Smooth muscle cell (in vitro differentiated cells): ENCODE data around the gene CORO6. TPM values are rescaled to one million over a fixed set of nuclear protein-coding genes. Genes with fewer than 3 reads are reported as not detected.

Experiments used
- DNase-seq: peaks from one replicate; lab custom pipeline; 2025; ENCODE audit not compliant: unreplicated experiment; lab: John Stamatoyannopoulos, UW
- H2AFZ ChIP-seq: fragments of 200-600 bp; sonication (generic); 2 replicates; pipeline ENCODE4 v1.6.0; 2016; ENCODE audit warnings: antibody characterized with exemption, low read depth, mild to moderate bottlenecking
- H3F3A ChIP-seq: fragments of 200-600 bp; sonication (generic); 2 replicates; pipeline ENCODE4 v1.6.0; 2017; ENCODE audit warnings: antibody characterized with exemption, low read depth
- H3K27ac ChIP-seq: fragments of 200-600 bp; sonication (generic); 2 replicates; pipeline ENCODE4 v1.5.1; 2016; ENCODE audit warnings: low read depth, mild to moderate bottlenecking
- H3K27me3 ChIP-seq: fragments of 200-600 bp; sonication (generic); 2 replicates; pipeline ENCODE4 v1.6.1; 2016; ENCODE audit warnings: low read depth, mild to moderate bottlenecking
- H3K36me3 ChIP-seq: fragments of 200-600 bp; sonication (generic); 2 replicates; pipeline ENCODE4 v1.5.1; 2016; ENCODE audit warnings: low read depth
- H3K4me1 ChIP-seq: fragments of 200-600 bp; sonication (generic); 2 replicates; pipeline ENCODE4 v1.5.1; 2016; ENCODE audit warnings: low read depth
- H3K4me2 ChIP-seq: fragments of 200-600 bp; sonication (generic); 2 replicates; pipeline ENCODE4 v1.6.0; 2016; ENCODE audit warnings: mild to moderate bottlenecking
- H3K4me3 ChIP-seq: fragments of 200-600 bp; sonication (generic); 2 replicates; pipeline ENCODE4 v1.5.1; 2016; ENCODE audit warnings: mild to moderate bottlenecking
- H3K79me2 ChIP-seq: fragments of 200-600 bp; sonication (generic); 2 replicates; pipeline ENCODE4 v1.6.0; 2016; ENCODE audit warnings: low read depth, mild to moderate bottlenecking
- H3K9ac ChIP-seq: fragments of 200-600 bp; sonication (generic); 2 replicates; pipeline ENCODE4 v1.6.0; 2016; ENCODE audit warnings: low read depth
- H3K9me3 ChIP-seq: fragments of 200-600 bp; sonication (generic); replicated peaks from 2 replicates; pipeline ENCODE4 v1.5.1; 2016; ENCODE audit warnings: low read depth
- H4K20me1 ChIP-seq: fragments of 200-600 bp; sonication (generic); 2 replicates; pipeline ENCODE4 v1.6.0; 2016; ENCODE audit warnings: low read depth
- WGBS: methylation state at CpG from one replicate; pipeline ENCODE4 v1.1.7; 2016; ENCODE audit warnings: low lambda C conversion rate; 5-methylcytosine and 5-hydroxymethylcytosine counted together
- polyA plus RNA-seq: library from polyadenylated mRNA; unstranded; fragments of >200 nt; fragmentation: Nextera tagmentation; extraction: Ambion mirVana; gene quantifications from 2 replicates; pipeline ENCODE4 v1.2.1, GENCODE V29; 2016
- total RNA-seq: library from RNA; depleted of rRNA; stranded (reverse); fragments of >200 nt; gene quantifications from 2 replicates; pipeline ENCODE4 v1.2.3, GENCODE V29; 2014
- TF ChIP-seq, protein P1 (sequence below): fragments of 200-600 bp; sonication (generic); IDR thresholded peaks from 2 replicates; pipeline ENCODE4 v1.5.1; 2017; ENCODE audit warnings: borderline replicate concordance, mild to moderate bottlenecking, antibody characterized with exemption; ENCODE audit not compliant: insufficient read depth, poor library complexity, severe bottlenecking

CORO6 gene
- total and polyA plus RNA-seq, 2 experiments from 2014 or later: 2.4 TPM

DNA sequence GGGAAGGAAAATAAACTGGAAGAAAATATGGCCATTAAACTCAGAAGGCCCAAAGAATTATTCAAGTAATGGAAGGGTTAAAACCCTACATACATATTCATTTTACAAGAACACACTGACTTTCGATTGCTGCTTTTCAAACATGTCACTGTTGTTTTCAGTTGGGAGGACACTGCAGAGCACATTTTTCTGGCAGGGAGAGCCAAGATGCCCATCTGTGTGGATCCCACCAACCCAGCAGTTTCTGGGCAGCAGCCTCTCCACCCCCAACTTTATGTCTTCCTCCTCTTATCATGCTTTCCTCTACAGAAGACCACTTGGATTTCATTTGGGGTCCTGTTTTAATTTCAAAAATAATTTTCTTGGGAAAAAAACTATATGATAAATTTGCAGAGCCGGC lies 7.1 kb upstream of the CORO6 start:
- Histone ChIP-seq H3K9me3 (no peaks in the 10 kb centered on the region), H3K27ac (no peak overlapping the region), H3K4me3 (no peak overlapping the region), H3K36me3 (no peaks in the 10 kb centered on the region), H3F3A (no peaks in the 10 kb centered on the region), H3K27me3 (no peaks in the 10 kb centered on the region), H3K4me2 (no peak overlapping the region), H4K20me1 (no peaks in the 10 kb centered on the region), H3K9ac (no peak overlapping the region), H3K79me2 (no peaks in the 10 kb centered on the region), H2AFZ (no peak overlapping the region), H3K4me1 (no peaks in the 10 kb centered on the region)
- TF ChIP-seq, protein P1, sequence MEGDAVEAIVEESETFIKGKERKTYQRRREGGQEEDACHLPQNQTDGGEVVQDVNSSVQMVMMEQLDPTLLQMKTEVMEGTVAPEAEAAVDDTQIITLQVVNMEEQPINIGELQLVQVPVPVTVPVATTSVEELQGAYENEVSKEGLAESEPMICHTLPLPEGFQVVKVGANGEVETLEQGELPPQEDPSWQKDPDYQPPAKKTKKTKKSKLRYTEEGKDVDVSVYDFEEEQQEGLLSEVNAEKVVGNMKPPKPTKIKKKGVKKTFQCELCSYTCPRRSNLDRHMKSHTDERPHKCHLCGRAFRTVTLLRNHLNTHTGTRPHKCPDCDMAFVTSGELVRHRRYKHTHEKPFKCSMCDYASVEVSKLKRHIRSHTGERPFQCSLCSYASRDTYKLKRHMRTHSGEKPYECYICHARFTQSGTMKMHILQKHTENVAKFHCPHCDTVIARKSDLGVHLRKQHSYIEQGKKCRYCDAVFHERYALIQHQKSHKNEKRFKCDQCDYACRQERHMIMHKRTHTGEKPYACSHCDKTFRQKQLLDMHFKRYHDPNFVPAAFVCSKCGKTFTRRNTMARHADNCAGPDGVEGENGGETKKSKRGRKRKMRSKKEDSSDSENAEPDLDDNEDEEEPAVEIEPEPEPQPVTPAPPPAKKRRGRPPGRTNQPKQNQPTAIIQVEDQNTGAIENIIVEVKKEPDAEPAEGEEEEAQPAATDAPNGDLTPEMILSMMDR: no peak
- WGBS: 86% methylated on average over 2 of the region's 2 CpGs
- no peak for DNase-seq

DNA sequence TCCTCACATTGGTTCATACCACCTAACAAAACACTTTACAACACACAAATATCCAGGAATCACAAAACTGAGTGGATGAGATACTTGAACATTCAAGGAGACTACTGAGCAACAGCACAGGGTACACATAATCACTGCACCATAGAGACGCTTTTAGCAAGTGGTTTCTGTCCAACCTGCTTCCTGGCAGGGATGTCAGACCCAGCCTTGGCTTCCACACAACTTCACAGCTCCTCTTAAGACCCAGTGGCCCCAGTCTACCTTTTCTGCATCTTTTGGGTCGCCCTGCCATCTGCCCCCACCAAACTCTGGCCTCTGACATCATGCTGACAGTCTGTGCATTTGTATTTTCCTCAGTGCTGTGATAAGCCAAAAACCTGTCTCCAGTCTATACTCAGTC lies 5.9 kb upstream of the CORO6 start:
- DNase-seq: no peak
- H3K4me1 ChIP-seq: no peaks in the 10 kb centered on the region
- H3K79me2 ChIP-seq: no peaks in the 10 kb centered on the region
- no peaks in the 10 kb centered on the region for H4K20me1 ChIP-seq
- no peaks in the 10 kb centered on the region for H3K36me3 ChIP-seq
- no peak overlapping the region for H3K27ac ChIP-seq
- H3K9me3 ChIP-seq: no peaks in the 10 kb centered on the region
- no peaks in the 10 kb centered on the region for H3F3A ChIP-seq
- 92% methylated on average over 2 of the region's 2 CpGs for WGBS
- H3K9ac ChIP-seq: no peak overlapping the region
- TF ChIP-seq, protein P1: no peak
- H3K4me2 ChIP-seq: no peak overlapping the region
- H3K27me3 ChIP-seq: no peaks in the 10 kb centered on the region
- H2AFZ ChIP-seq: no peak overlapping the region
- no peak overlapping the region for H3K4me3 ChIP-seq

DNA sequence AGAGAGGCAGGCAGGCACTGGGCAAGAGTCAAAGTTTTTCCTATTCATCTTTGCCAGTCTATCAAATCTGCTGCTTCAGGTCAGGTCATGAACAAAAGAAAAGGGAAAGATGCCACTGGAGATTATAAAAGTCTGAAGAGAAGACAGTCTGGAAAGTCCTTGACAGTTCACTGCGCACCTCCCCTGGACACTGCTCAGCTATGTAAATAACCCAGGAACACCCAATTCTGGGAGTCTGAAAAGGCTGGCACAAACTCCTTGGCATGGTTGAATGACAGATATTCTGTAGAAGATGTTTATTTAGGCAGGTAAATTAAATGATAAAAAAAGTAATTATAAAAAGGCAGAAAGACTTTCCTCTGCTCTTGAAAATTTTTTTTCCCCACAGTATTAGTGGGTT lies 5.2 kb upstream of the CORO6 start:
- no peaks in the 10 kb centered on the region for H3K79me2 ChIP-seq
- no peak overlapping the region for H3K4me2 ChIP-seq
- DNase-seq: no peak
- peaks cover 4% of the 10 kb centered on the region for H3K4me1 ChIP-seq
- H3K9ac ChIP-seq: no peak overlapping the region
- H4K20me1 ChIP-seq: no peaks in the 10 kb centered on the region
- H2AFZ ChIP-seq: no peak overlapping the region
- H3K36me3 ChIP-seq: no peaks in the 10 kb centered on the region
- H3K27ac ChIP-seq: no peak overlapping the region
- H3K4me3 ChIP-seq: no peak overlapping the region
- TF ChIP-seq, protein P1: no peak
- H3F3A ChIP-seq: no peaks in the 10 kb centered on the region
- no peaks in the 10 kb centered on the region for H3K9me3 ChIP-seq
- WGBS: 100% methylated on average over 1 of the region's 1 CpG
- no peaks in the 10 kb centered on the region for H3K27me3 ChIP-seq

DNA sequence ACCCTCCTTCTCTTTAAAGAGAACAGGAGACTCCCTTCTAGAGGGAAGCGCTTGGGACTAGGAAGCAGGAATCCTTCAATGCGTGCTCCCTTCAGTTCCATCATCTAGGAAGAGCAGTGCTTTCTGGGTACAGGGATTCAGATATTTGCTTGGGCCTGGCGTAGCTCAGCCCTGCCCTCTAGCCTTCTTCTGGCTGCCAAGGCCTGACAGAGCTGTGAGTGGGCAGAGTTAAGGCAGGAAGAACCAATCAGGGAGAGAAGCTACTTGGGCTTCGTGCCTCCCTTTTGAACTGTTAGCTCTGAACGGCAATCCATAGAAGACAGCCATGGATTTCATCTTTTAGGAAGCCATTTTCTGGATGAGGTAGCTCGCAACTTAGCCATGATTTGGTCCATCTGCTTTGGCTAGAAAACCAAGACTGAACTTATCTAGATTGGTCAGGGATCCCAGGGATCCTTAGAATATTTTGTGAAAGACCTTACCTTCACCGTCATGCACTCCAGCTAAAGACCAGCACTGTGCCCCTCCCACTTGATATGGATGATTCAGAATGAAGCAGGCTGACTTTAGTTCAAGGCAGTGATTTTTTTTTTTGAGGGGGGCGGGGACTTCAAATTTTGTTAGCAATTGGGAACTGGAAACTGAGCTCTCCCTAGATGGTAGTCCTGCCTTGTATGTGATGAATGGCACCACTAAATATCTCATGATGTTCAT lies 2.5 kb upstream of the CORO6 start:
- Histone ChIP-seq H3K27ac (no peak overlapping the region), H3K79me2 (no peaks in the 10 kb centered on the region), H3K4me2 (no peak overlapping the region), H4K20me1 (no peaks in the 10 kb centered on the region), H3K9ac (no peak overlapping the region), H3F3A (no peaks in the 10 kb centered on the region), H3K9me3 (no peaks in the 10 kb centered on the region), H3K4me3 (no peak overlapping the region), H3K4me1 (peaks cover 4% of the 10 kb centered on the region), H2AFZ (no peak overlapping the region), H3K27me3 (no peaks in the 10 kb centered on the region), H3K36me3 (no peaks in the 10 kb centered on the region)
- DNase-seq: no peak
- WGBS: 85% methylated on average over 8 of the region's 8 CpGs
- TF ChIP-seq, protein P1: no peak
